Activated T-helper 1 cell treated with anti-CD3 and anti-CD28 coated beads, Interleukin-2, amount 50 U/mL, for 16 hours (primary cell): ENCODE data around the gene HERC3.
A peak's percentile ranks its signal among the peaks of the same experiment; 100 is the strongest.

Experiments used
- DNase-seq, 2 donors: peaks; one replicate each; pipeline ENCODE4 v3.0.0-alpha.2; 2020; ENCODE audit warnings: low read depth in 1 of 2, low spot score in 1 of 2

Gene HERC3

GRCh38 chr4:88591787-88592599 is at the start of gene HERC3:
TSS of gene HERC3 (plus strand) at chr4:88592480. CDS start at chr4:88605824, 13,344 bp downstream.
- DNase-seq, result peak; percentile 76 to 84

- DNase-seq, result no peak
Measured at GRCh38 chr4:88549815-88550214, 42.5 kb upstream of the HERC3 start.

- no peak for DNase-seq
Measured at GRCh38 chr4:88567591-88567990, 24.7 kb upstream of the HERC3 start.

- DNase-seq, result no peak
Measured at GRCh38 chr4:88570001-88570400, 22.3 kb upstream of the HERC3 start.

GRCh38 chr4:88573276-88573980 is 18.9 kb upstream of the HERC3 start:
- DNase-seq, result no peak

DNA sequence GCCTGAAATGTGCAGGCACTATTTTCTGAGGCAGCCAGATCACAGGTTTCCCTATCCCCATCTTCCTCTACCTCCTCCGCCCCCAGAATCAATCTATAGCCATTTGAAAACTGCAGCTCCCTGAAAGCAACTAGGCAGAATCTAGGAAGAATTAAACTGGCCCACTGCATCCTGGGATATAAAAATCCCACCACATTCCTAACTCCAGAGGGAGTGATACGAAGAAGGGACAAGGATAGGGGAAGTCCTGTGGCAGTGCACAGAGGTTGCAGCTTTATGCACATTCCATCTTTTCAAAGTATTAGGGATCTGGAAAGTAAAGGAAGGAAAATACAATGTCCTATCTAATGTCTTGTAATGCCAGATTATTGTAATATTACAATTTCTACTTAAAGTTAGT is 18.3 kb upstream of the HERC3 start:
- no peak for DNase-seq

GRCh38 chr4:88575186-88575585 is 17.1 kb upstream of the HERC3 start:
- DNase-seq, result no peak

GRCh38 chr4:88582493-88582892 is 9.8 kb upstream of the HERC3 start:
- DNase-seq, result no peak

- no peak for DNase-seq
Measured at GRCh38 chr4:88583631-88584470, 8.4 kb upstream of the HERC3 start.

DNA sequence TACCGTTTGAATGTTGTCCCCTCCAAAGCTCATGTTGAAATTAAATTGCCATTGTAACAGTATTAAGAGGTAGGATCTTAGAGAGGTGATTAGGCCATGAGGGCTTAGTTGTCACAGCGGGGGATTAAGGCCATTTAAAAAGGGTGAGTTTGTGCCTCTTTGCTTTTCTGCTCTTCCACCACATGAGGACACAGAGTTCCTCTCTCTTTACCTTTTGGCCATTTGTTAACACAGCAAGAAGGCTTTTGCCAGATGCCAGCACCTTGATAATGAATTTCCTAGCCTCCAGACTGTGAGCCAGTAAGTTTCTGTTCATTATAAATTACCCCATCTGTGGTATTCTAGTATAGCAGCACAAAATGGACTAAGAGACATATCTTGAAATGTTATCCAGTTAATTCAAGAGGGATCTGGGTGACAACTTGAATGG is 7.8 kb upstream of the HERC3 start:
- no peak for DNase-seq

DNA sequence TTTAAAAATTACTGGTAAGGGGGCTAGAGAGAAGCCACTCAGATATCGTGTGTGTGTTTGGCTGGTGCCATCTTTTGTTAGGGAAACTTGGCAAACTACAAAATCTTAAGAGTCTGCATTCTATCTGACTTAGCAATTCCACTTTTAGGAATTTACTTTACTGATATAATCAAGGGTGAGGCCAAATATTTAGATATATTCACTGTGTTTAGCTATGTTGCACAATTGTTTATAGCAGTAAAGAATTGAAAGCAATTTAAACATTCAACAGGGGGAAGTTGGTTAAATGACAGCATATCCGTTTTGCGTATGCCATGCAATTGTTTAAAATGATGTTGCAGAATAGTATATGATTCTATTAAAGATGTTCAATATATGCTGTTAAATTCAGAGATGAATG is 6.4 kb upstream of the HERC3 start:
- DNase-seq, result no peak

- DNase-seq, result no peak
Measured at GRCh38 chr4:88587306-88587705, 5.0 kb upstream of the HERC3 start.

DNA sequence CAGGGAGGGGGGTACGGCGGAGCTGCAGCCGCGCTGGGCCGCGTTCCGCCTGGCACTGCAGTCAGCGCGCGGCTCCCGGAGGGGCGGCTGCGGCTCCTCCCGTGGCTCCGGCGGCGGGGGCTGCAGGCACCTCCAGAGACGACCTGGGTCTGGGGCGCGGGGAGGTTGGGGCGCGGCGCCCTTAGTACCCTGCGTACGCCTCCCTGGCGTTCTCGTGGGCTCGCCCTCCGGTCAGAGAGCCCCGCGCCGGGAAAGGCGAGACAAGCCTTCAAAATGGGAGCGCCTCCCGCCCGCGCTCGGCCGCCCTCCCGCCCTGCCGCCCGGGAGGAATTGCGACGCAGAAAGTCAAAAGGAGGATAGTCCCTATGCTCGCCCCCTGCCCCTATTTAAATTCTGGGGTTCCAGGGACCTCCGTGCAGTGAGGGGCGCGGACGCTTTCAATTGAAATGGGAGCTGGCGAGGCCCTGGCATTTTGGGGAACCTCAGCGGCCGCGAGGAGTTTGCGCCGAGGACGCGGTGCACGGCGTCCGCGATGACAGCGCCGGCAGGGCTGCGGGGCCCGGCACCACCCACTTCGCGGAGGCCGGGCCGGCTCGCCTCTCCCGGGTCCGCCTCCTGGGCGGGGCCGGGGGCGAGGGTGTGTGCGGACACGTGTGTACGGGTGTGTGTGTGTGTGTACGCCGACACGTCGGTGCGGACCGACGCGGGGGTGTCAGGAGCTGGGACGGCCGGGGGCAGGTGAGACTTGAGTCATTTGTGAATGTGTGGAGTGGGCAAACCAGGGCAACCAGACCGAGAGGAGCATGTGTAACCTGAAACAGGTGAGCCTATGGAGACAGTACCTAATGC is 544 bp downstream of the HERC3 start:
- peak; percentile 55 to 80 for DNase-seq

DNA sequence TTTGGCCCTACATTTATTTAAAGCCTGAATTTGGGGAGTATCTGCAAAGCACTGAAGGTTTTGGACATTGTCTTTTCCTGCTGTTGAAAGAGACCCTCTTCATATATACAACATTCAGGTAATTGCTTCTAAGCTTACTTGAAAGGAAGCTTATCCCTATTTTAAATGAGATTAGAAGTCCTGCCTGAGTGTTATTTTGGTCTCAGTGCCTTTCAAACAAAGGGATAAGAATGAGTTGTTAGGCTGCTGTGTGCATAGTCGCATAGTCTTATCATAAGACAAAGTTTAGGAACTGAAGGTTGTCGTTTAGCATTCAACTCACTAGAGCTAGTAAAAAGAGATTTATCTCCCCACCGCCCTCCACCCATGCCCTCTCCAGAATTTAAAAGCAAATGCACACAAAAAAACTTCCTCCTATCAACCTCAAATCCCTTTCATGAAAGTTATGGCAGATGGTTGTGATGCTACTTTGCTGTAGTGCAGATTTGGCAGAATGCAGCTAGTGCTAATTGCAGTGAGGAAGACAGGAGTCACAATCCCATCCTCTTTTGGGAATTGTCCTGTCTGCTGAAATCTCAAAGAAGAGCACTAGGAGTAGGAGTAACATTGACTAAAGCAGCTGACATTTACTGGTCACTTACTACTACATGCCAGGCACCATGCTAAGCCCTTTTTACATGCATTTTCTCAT is 5.8 kb downstream of the HERC3 start:
- no peak for DNase-seq

GRCh38 chr4:88599298-88599697 is 7.0 kb downstream of the HERC3 start:
- no peak for DNase-seq

DNA sequence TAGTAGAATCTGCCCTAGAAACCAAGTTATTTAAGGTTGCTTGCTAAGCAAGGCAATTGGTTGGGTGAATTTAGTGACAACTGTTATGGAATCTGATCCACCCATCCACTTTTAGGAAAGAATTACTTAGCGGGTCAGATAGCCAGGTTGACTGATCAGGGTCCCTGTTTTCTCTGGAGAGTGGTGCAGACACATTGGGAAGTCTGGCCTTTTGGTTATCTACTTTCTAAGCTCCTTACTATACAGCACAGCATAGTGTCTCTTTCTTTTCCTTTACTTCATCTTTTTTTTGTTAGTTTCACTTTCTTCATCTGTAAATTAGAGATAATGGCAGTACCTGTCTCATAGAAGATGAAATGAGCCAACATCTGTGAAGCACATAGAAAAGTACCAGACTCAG is 7.4 kb downstream of the HERC3 start:
- DNase-seq, result no peak

DNA sequence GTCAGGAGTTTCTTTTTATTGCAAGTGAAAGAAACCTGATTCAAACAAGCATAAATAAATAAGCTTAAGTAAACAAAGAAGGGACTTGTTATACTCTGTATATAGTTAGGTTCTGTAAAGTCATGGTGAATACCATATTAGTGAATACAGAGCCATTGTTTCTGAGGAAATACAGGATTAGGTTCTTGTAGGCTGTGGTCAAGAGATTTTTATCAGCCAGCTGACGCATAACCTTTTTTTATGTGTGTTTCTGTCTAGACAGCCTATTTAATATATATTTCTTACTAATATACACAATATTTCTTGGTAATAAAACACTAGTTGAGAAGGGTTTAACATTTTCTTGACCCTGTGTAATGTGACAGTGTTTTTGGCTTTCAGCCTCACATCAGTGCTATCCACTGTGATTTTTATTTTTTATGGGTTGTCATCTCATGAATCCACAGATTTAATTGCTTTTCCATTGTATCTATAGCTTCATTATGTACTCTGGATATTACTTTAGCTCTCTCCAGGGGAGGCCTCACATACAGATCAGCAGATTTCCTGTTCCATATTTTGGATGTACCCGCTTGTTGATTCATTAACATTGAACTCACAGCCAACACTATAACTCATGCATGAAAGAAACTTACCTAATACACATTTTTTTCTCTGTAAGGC is 8.0 kb downstream of the HERC3 start:
- no peak for DNase-seq

DNA sequence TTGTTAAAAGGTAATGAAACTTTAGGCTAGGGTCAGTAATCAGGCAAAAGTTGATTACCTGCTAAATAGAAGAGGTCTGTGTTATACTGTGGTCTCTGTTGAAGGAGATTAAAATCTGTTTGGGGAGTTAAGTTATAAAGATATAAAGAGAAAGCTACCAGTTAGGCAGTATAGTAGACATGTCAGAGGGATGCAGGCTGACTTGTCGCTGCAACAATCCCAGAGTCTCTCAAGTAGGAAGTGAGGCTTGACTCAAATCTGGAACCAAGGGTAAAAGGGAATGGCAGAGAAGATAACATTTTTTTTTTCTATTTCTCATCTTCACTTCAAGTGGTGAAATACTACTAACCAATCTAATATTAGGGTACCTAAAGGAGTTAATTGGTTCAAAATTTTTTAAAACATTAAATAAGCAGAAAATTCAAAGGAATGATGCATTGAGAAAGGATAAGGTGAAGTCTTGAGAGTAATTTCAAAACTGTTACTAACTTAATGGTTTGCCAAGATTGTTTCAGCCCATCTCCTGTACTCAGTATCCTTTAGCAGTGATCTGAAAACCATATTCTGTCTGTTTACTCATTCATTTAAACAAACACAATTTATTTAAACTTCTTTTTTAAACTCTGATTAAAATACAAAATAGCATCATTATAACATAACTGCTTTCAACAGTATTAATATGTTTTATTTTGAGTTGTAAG is 12.8 kb downstream of the HERC3 start:
- no peak for DNase-seq

DNA sequence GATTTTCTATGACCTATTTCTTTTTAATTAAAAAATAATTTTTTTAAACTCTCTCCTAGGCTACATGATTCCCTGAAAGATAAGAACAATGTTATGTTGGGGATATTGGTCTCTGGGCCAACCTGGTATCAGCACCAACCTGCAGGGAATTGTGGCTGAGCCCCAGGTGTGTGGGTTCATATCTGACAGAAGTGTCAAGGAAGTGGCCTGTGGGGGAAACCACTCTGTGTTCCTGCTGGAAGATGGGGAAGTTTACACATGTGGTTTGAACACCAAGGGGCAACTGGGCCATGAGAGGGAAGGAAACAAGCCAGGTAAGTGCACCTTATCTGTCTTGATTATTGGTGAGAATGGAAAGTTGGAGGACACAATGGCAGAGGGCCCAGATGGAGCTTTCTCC is 13.5 kb downstream of the HERC3 start:
- DNase-seq, result no peak
